GM13977 (cell line): Measurements from ENCODE around the gene PMAIP1.
"Not testable (repeated sequence)": the region's sequence is repeated elsewhere in the genome, so short reads cannot be mapped to it uniquely, and the experiment has no call there.

Experiments used
- DNase-seq: peaks from one replicate; pipeline ENCODE4 v3.0.0; 2012; ENCODE audit warnings: low spot score
- in situ Hi-C: fragments of 300-500 bp; cut with MboI; formaldehyde crosslinking; loops from one replicate; pipeline ENCODE4 v1.12.0; 2022; ENCODE audit warnings: low sequenced_read_pairs, low pct_unique_long_range_greater_than_20kb, mixed read lengths, inconsistent platforms; ENCODE audit not compliant: unreplicated experiment
- TF ChIP-seq, protein P1 (sequence below): IDR thresholded peaks from 2 replicates; pipeline ENCODE4 v1.5.1; 2012; ENCODE audit warnings: mild to moderate bottlenecking, control low read depth; ENCODE audit not compliant: insufficient read depth; ENCODE audit errors: extremely low read depth, missing control alignments

Gene PMAIP1

DNA sequence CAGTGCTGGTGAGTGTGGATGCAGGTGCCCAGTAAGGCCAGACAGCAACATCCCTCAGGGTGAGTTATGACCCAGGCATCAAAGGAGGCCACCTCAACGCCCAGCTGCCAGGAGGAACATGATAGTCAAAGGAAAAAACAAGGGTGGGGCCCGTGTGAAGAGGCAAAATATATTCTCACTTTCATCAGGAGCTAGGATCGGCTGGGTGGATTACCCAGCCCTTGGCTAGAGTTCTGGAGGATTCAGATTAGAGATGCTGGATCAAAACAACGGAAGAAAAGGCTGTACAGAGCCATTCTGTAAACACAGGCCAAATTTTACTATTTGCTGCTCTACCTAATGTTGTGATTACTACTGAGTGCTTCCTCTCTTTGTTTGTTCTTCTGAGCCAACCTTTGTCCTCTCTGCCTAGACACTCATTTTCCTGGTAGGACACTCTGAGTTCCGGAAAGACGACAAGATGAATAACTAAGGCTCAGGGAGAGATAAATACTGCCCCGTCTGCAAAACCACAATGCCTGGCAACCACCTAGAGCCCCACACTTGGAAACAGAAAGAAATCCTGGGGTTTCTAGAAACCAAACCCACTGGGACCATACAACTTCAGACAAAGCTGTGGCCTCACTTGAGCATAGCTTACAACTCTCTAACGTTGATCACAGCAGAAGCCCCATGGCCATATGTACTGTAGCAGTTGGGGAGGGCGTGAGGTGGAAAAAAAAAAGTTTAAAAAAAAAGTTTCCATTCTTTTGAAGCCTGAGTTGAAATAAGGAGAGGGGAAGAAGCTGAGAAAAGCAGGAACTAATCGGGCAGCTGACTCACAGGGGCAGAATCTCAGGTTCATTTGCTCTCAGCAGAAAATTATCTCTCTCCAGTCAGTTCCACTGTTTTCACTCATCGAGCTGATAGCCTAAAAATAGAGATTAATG, 17.8 kb upstream of the PMAIP1 start:
- DNase-seq, result no peak
- in situ Hi-C loops, result no loop called here
- TF ChIP-seq, protein P1, sequence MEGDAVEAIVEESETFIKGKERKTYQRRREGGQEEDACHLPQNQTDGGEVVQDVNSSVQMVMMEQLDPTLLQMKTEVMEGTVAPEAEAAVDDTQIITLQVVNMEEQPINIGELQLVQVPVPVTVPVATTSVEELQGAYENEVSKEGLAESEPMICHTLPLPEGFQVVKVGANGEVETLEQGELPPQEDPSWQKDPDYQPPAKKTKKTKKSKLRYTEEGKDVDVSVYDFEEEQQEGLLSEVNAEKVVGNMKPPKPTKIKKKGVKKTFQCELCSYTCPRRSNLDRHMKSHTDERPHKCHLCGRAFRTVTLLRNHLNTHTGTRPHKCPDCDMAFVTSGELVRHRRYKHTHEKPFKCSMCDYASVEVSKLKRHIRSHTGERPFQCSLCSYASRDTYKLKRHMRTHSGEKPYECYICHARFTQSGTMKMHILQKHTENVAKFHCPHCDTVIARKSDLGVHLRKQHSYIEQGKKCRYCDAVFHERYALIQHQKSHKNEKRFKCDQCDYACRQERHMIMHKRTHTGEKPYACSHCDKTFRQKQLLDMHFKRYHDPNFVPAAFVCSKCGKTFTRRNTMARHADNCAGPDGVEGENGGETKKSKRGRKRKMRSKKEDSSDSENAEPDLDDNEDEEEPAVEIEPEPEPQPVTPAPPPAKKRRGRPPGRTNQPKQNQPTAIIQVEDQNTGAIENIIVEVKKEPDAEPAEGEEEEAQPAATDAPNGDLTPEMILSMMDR, result no peak

DNA sequence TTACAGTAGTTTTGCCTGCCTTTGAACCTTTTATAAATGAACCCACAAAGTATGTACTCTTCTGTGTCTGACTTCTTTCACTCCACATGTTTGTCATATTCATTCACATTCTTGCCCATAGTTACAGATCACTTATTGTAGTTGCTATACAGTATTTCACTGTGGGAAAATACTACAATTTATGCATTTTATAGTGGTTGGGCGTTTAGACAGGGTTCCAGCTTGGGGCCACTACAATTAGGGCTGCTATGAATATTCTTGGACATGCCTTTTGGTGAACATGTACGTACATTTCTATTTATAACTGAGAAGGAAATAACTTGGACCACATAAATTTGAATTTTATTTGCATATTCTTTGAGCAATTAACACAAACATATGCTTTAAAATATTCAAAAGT, 15.4 kb upstream of the PMAIP1 start:
- no peak for DNase-seq
- TF ChIP-seq, protein P1, result no peak
- in situ Hi-C loops, result no loop called here

- TF ChIP-seq, protein P1, result no peak
- DNase-seq, result peak; percentile 59
- in situ Hi-C loops, result no loop called here
Measured at GRCh38 chr18:59885579-59886163, 14.1 kb upstream of the PMAIP1 start.

DNA sequence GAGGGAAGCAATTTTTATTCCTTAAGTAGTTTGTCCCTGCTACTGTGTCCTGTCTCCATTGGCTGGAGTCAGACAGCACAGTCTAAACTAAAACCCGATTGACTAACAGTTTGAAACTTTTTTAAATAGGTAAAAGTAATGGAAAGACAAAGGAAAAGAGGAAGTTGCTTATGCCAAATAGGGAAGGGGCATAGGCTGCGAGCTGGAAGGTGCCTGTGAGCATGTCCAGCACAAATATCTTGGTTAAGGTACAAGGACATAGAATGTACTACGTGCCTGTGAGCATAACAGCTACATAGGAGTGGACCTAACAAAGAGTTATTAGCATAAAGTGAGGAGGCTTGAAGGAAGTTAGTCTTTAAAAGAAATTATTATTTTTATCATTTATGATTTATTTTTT, 13.4 kb upstream of the PMAIP1 start:
- DNase-seq, in situ Hi-C loops: not testable (repeated sequence)

DNA sequence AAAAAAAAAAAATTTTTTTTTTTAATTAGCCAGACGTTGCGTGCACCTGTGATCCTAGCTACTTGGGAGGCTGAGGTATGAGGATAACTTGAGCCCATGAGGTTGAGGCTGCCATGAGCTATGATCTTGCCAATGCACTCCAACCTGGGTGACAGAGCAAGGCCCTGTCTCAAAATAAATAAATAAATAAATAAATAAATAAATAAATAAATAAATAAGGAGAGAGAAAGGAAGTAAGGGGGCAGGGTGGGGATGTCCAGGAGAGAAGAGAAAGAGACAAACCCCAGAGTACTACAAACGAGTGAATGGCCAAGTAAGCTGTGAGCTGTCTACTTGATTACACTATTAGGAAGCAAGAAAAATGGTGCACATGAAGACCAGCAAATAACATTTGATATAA, 7.7 kb upstream of the PMAIP1 start:
- TF ChIP-seq, protein P1, result no peak
- DNase-seq, result no peak
- in situ Hi-C loops, result no loop called here

DNA sequence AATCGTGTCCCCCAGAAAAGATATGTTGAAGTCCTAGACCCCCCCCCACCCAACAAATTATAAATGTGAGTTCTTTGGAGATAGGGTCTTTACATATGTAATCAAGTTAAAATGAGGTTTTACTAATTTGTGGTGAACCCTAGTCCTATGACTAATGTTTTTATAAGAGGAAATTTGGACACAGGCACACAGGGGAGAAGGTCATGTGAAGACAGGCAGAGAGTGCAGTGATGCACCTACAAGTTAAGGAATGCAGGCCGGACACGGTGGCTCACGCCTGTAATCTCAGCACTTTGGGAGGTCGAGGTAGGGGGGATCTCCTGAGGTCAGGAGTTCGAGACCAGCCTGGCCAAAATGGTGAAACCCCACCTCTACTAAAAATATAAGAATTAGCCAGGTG, 5.8 kb upstream of the PMAIP1 start:
- no peak for DNase-seq
- TF ChIP-seq, protein P1, result no peak
- in situ Hi-C loops, result no loop called here

- in situ Hi-C loops, result no loop called here
- DNase-seq, result no peak
- TF ChIP-seq, protein P1, result no peak
Measured at GRCh38 chr18:59897321-59897954, 2.4 kb upstream of the PMAIP1 start.
